Uterus (tissue), 2 donors: Measurements from ENCODE around the gene IL22RA1.

Experiments
- POLR2A ChIP-seq, 2 donors: fragments of 450-650 bp; IDR thresholded peaks; one replicate each; pipeline ENCODE4 v1.6.1; 2016; ENCODE audit warnings: antibody characterized with exemption in 2 of 2, mild to moderate bottlenecking in 1 of 2, moderate library complexity in 1 of 2
- TF ChIP-seq, protein P1 (sequence below), 4 experiments: fragments of 200-600 bp in 2 of 4; fragments of 450-650 bp in 2 of 4; sonication (generic) in 2 of 4; IDR thresholded peaks; one replicate each; pipeline ENCODE4 v1.5.1; 2016 to 2019; ENCODE audit warnings: antibody characterized with exemption in 4 of 4, mild to moderate bottlenecking in 2 of 4, moderate library complexity in 1 of 4

GRCh38 chr1:24179251-24179840 lies 36.4 kb upstream of the IL22RA1 start:
- TF ChIP-seq, protein P1, sequence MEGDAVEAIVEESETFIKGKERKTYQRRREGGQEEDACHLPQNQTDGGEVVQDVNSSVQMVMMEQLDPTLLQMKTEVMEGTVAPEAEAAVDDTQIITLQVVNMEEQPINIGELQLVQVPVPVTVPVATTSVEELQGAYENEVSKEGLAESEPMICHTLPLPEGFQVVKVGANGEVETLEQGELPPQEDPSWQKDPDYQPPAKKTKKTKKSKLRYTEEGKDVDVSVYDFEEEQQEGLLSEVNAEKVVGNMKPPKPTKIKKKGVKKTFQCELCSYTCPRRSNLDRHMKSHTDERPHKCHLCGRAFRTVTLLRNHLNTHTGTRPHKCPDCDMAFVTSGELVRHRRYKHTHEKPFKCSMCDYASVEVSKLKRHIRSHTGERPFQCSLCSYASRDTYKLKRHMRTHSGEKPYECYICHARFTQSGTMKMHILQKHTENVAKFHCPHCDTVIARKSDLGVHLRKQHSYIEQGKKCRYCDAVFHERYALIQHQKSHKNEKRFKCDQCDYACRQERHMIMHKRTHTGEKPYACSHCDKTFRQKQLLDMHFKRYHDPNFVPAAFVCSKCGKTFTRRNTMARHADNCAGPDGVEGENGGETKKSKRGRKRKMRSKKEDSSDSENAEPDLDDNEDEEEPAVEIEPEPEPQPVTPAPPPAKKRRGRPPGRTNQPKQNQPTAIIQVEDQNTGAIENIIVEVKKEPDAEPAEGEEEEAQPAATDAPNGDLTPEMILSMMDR (IDR thresholded peaks at IDR 0.05): no peak
- no peak for TF ChIP-seq POLR2A (IDR thresholded peaks at IDR 0.05)
